ENCODE results near the gene GPR52. TPM values are rescaled to one million over a fixed set of nuclear protein-coding genes. Genes with fewer than 3 reads are reported as not detected.

GPR52 gene
- polyA plus RNA-seq, 1 of the 3 experiments (the other 2 are of a cell fraction) = 0.08 TPM

DNA sequence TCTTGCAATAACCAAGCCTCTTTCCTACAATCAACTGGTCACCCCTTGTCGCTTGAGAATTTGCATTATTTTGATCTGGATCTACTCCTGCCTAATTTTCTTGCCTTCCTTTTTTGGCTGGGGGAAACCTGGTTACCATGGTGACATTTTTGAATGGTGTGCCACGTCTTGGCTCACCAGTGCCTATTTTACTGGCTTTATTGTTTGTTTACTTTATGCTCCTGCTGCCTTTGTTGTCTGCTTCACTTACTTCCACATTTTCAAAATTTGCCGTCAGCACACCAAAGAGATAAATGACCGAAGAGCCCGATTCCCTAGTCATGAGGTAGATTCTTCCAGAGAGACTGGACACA is 743 bp downstream of the GPR52 start (continued):
- TF ChIP-seq, protein P1, sequence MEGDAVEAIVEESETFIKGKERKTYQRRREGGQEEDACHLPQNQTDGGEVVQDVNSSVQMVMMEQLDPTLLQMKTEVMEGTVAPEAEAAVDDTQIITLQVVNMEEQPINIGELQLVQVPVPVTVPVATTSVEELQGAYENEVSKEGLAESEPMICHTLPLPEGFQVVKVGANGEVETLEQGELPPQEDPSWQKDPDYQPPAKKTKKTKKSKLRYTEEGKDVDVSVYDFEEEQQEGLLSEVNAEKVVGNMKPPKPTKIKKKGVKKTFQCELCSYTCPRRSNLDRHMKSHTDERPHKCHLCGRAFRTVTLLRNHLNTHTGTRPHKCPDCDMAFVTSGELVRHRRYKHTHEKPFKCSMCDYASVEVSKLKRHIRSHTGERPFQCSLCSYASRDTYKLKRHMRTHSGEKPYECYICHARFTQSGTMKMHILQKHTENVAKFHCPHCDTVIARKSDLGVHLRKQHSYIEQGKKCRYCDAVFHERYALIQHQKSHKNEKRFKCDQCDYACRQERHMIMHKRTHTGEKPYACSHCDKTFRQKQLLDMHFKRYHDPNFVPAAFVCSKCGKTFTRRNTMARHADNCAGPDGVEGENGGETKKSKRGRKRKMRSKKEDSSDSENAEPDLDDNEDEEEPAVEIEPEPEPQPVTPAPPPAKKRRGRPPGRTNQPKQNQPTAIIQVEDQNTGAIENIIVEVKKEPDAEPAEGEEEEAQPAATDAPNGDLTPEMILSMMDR (IDR thresholded peaks at IDR 0.05) = no peak
- TF ChIP-seq MXI1 (IDR thresholded peaks at IDR 0.05; ENCODE audit: low read depth, low read length) = no peak

DNA sequence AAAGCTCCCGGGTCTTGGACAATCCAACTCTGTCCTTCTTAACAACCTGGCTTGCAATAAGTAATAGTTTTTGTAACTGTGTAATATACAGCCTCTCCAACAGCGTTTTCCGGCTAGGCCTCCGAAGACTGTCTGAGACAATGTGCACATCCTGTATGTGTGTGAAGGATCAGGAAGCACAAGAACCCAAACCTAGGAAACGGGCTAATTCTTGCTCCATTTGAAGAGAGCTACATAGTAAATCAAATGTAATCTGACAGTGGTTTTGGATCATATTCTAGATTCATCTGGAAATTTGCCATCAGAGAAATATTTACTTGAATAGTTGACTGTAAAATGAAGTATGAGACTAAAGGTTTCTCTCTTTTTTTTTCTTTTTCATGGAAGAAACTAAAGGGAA is 1.2 kb downstream of the GPR52 start:
- WGBS (ENCODE audit: low lambda C conversion rate) = 89% methylated on average over 5 of the region's 5 CpGs

DNA sequence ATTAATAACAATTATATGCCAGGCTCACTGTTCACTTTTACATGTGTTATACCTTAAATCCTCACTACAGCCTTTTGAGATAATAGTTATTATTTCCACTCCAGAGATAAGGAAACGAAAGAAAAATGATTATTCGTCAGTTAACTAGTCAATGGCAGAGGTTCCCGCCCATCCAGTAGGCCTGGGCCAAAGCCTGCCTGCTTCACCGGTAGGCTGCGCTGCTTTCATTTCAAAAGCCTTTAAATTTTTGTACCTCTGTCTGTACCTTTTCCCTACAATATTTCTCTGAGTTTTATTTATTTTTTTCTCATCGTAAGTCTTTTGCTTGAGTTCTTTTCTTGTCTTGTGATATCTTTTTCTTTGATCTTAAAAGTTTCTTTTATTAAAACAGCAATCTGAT is 3.6 kb downstream of the GPR52 start:
- H4K20me1 ChIP-seq (ENCODE audit: insufficient read depth) = no peaks in the 10 kb centered on the region
- no peak overlapping the region for H2AFZ ChIP-seq (ENCODE audit: low read depth)
- no peaks in the 10 kb centered on the region for H3K36me3 ChIP-seq (replicated peaks in 1 of 2; ENCODE audit: control insufficient read depth in 1 of 2, insufficient read depth in 2 of 2, low read length in 1 of 2)
- no peaks in the 10 kb centered on the region for H3K9me2 ChIP-seq
- H3K4me3 ChIP-seq (ENCODE audit: low read depth in 2 of 2, low read length in 1 of 2) = no peak overlapping the region
- WGBS (ENCODE audit: low lambda C conversion rate) = 89% methylated on average over 6 of the region's 6 CpGs
- no peak for DNase-seq
- TF ChIP-seq RAD21 (IDR thresholded peaks at IDR 0.05; ENCODE audit: low read length) (no peak), RFX5 (IDR thresholded peaks at IDR 0.05; ENCODE audit: low read length) (no peak), MXI1 (IDR thresholded peaks at IDR 0.05; ENCODE audit: low read depth, low read length) (no peak), TCF12 (IDR thresholded peaks at IDR 0.05) (no peak), EZH2phosphoT487 (IDR thresholded peaks at IDR 0.05; ENCODE audit: borderline replicate concordance, low read depth) (no peak), ELF1 (IDR thresholded peaks at IDR 0.05) (no peak), YY1 (IDR thresholded peaks at IDR 0.05; ENCODE audit: low read depth) (no peak), EP300 (IDR thresholded peaks at IDR 0.05; ENCODE audit: borderline replicate concordance in 1 of 2, low read depth in 1 of 2, low read length in 1 of 2) (no peak)
- TF ChIP-seq, protein P1 (IDR thresholded peaks at IDR 0.05) = no peak
- TF ChIP-seq, protein P2, sequence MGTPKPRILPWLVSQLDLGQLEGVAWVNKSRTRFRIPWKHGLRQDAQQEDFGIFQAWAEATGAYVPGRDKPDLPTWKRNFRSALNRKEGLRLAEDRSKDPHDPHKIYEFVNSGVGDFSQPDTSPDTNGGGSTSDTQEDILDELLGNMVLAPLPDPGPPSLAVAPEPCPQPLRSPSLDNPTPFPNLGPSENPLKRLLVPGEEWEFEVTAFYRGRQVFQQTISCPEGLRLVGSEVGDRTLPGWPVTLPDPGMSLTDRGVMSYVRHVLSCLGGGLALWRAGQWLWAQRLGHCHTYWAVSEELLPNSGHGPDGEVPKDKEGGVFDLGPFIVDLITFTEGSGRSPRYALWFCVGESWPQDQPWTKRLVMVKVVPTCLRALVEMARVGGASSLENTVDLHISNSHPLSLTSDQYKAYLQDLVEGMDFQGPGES (IDR thresholded peaks at IDR 0.05; ENCODE audit: low read depth, low read length) = no peak
- no peaks in the 10 kb centered on the region; a peak in 1 of 4 replicates for H3K4me1 ChIP-seq (ENCODE audit: control insufficient read depth in 1 of 2, insufficient read depth in 2 of 2, low read depth in 1 of 2, low read length in 1 of 2)
- H3K27ac ChIP-seq (ENCODE audit: low read depth in 2 of 2, low read length in 1 of 2) = no peak overlapping the region
- H3F3A ChIP-seq (replicated peaks; ENCODE audit: insufficient read depth) = no peaks in the 10 kb centered on the region
- CTCF ChIA-PET = interaction anchor here (0.6 to 0.9 kb wide), 2 partner anchors 172 to 315 kb away, joined by 3 read pairs; no protein-coding TSS in a partner anchor
- POLR2A ChIA-PET = no interaction called here
- no peak overlapping the region for H3K4me2 ChIP-seq
- H3K9ac ChIP-seq = no peak overlapping the region
- no peaks in the 10 kb centered on the region for H3K79me2 ChIP-seq (ENCODE audit: insufficient read depth)
- H3K27me3 ChIP-seq (ENCODE audit: insufficient read depth) = no peaks in the 10 kb centered on the region
- H3K9me3 ChIP-seq = no peaks in the 10 kb centered on the region

More for the DNA sequence above, 1.2 kb downstream of the GPR52 start:
- Histone ChIP-seq H3F3A (replicated peaks; ENCODE audit: insufficient read depth) (no peaks in the 10 kb centered on the region), H3K36me3 (replicated peaks in 1 of 2; ENCODE audit: control insufficient read depth in 1 of 2, insufficient read depth in 2 of 2, low read length in 1 of 2) (no peaks in the 10 kb centered on the region), H3K4me1 (ENCODE audit: control insufficient read depth in 1 of 2, insufficient read depth in 2 of 2, low read depth in 1 of 2, low read length in 1 of 2) (no peaks in the 10 kb centered on the region; a peak in 2 of 4 replicates), H3K9me2 (no peaks in the 10 kb centered on the region), H2AFZ (ENCODE audit: low read depth) (no peak overlapping the region), H3K27me3 (ENCODE audit: insufficient read depth) (no peaks in the 10 kb centered on the region), H3K4me2 (no peak overlapping the region), H4K20me1 (ENCODE audit: insufficient read depth) (no peaks in the 10 kb centered on the region), H3K9ac (no peak overlapping the region), H3K9me3 (no peaks in the 10 kb centered on the region), H3K79me2 (ENCODE audit: insufficient read depth) (no peaks in the 10 kb centered on the region), H3K27ac (ENCODE audit: low read depth in 2 of 2, low read length in 1 of 2) (no peak overlapping the region), H3K4me3 (ENCODE audit: low read depth in 2 of 2, low read length in 1 of 2) (no peak overlapping the region)
- ChIA-PET CTCF (interaction anchor here (0.7 kb wide), 1 partner anchor 277 kb away, joined by 3 read pairs; no protein-coding TSS in a partner anchor), POLR2A (no interaction called here)
- no peak for TF ChIP-seq FOXM1 (IDR thresholded peaks at IDR 0.05; ENCODE audit: low read depth)
- TF ChIP-seq, protein P3, sequence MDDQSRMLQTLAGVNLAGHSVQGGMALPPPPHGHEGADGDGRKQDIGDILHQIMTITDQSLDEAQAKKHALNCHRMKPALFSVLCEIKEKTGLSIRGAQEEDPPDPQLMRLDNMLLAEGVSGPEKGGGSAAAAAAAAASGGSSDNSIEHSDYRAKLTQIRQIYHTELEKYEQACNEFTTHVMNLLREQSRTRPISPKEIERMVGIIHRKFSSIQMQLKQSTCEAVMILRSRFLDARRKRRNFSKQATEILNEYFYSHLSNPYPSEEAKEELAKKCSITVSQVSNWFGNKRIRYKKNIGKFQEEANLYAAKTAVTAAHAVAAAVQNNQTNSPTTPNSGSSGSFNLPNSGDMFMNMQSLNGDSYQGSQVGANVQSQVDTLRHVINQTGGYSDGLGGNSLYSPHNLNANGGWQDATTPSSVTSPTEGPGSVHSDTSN (IDR thresholded peaks at IDR 0.05) = peak; percentile 46; the same call in 1 of the 2 replicates
- DNase-seq = no peak

Measured in SK-N-SH (cell line).